ENCODE data around the gene NEK7. TPM values are rescaled to one million over a fixed set of nuclear protein-coding genes. Genes with fewer than 3 reads are reported as not detected.

NEK7 gene
- total and polyA plus RNA-seq, 9 of the 15 experiments (the other 6 are each of a cell fraction or from before 2014, with no cell fraction given): 8.5 to 37.3 (median 27.7) TPM

DNA sequence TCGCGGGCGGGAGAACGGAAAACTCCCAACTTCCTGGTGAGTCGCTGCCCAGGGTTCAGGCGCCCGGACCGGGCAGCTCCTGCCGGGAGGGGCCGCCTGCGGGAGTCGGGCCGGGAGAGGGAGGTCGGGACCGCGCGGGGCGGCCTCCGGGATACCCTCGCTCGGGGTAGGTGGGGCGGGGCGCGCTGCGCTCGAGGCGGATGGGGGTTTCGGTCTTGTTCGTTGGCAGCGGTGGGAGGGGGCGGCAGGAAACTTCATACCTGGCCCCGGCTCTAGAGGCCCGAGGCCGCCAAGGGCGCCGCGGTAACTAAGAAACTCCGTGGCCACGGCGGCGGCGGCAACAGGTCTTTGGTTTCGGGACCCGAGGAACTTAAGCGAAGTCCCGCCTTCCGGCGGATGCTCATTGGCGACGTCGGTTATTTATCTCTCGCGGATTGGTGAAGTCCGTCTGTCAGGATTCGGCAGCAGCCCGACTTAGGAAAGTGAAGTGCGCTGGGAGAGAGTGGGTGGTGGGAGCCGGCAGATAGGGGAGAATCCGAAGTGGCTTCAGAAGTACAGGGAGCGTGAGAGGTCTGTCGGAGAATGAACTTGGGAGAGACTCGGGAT, 546 bp downstream of the NEK7 start (continued):
- TF ChIP-seq POLR2G (IDR thresholded peaks at IDR 0.05; ENCODE audit: low read depth, low read length): peak; percentile 81
- 0 out of 2 replicates have a peak, but pooled peaks have one; percentile 10 for TF ChIP-seq KDM2B (CRISPR knock-in tag; IDR thresholded peaks at IDR 0.05)
- TF ChIP-seq POLR2AphosphoS2 (IDR thresholded peaks at IDR 0.05; ENCODE audit: low read length): 0 out of 2 replicates have a peak, but pooled peaks have one; percentile 20
- 0 out of 2 replicates have a peak, but pooled peaks have one; percentile 14 for TF ChIP-seq ZBTB17 (CRISPR knock-in tag; IDR thresholded peaks at IDR 0.05)
- peak; percentile 91 for TF ChIP-seq RBBP5 (IDR thresholded peaks at IDR 0.05; ENCODE audit: borderline replicate concordance, insufficient read depth, low read length, poor library complexity, severe bottlenecking)

DNA sequence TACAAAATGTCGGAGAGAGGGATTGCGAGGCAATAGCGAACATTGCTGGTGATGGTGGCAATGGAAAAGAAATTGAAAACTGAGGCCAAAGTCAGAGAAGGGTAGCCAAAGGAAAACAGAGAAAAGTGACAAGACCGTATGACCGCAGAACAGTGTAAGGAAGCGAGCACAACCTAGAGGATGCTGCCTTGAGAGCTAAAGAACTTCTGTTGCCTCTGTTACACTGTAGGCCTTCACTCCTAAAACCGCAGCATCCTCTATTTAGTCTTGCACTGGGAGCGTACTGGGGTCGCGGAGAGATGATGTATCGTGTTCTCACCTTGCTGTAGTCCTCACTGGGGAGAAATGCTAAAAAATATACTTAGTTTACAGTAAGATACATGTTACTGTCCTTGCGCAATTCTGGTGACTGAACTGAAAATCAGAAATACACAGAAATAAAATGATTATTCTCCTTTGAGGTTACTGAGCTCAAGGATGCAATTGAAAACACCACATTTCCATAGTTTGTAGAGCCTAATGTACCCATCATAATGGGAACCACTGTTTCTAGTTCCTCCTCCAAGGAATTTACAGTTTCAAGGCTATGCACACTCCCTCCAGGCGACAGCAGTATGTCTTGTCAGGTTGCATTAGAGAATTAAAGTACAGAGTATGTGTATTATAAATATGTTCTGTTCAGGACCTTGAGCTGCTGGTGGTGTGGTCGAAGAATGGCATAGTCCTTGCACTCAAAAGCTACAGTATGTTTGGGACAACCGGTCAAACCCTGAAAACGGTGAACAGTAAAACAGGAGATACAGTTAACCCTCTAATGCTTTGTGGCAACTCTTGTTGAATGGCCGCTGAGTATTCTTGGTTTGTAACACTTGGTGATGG, 1.3 kb downstream of the NEK7 start:
- intact Hi-C loops (cut with micrococcal nuclease): loop anchor here (2.0 to 5.0 kb wide), 5 partner anchors 117 to 309 kb away; no protein-coding TSS in a partner anchor
- Histone ChIP-seq H3K27me3 (ENCODE audit: control insufficient read depth in 2 of 2, insufficient read depth in 2 of 2, low read length in 2 of 2) (no peaks in the 10 kb centered on the region), H3K36me3 (ENCODE audit: control insufficient read depth, insufficient read depth, low read length) (no peaks in the 10 kb centered on the region), H3K9me1 (ENCODE audit: control insufficient read depth, insufficient read depth, low read length) (no peaks in the 10 kb centered on the region), H3K79me2 (ENCODE audit: control insufficient read depth, insufficient read depth, low read length) (peaks cover 62% of the 10 kb centered on the region), H3K4me1 (replicated peaks in 1 of 2; ENCODE audit: control insufficient read depth in 2 of 2, insufficient read depth in 2 of 2, low read length in 2 of 2) (peaks cover 13 to 20% of the 10 kb centered on the region in 2 experiments), H3K4me2 (ENCODE audit: insufficient read depth, low read length) (peak overlapping the region; percentile 96), H3K9me3 (replicated peaks; ENCODE audit: control insufficient read depth, insufficient read depth, low read depth, low read length) (no peaks in the 10 kb centered on the region), H4K20me1 (replicated peaks; ENCODE audit: control insufficient read depth, insufficient read depth, low read length) (peaks cover 4% of the 10 kb centered on the region; the same call in 1 of the 2 replicates), H3K4me3 (peak overlapping the region; percentile 82), H2AFZ (ENCODE audit: low read depth, low read length) (peak overlapping the region; percentile 96), H3K9ac (ENCODE audit: insufficient read depth in 1 of 2, low read depth in 2 of 2, low read length in 2 of 2) (peak overlapping the region; percentile 79 to 94), H3K27ac (ENCODE audit: extremely low read depth, low read depth, low read length) (peak overlapping the region; percentile 85)
- ChIA-PET POLR2A (interaction anchor here (0.8 to 1.5 kb wide), 10 partner anchors 9 to 131 kb away, joined by 3 to 7 read pairs (median 4); no protein-coding TSS in a partner anchor), CTCF (ENCODE audit: low intra/inter-chr PET ratio) (no interaction called here)
- WGBS (ENCODE audit: insufficient coverage, low coverage, missing lambda C conversion rate): 5% methylated on average over 17 of the region's 17 CpGs
- peak; percentile 19 for FAIRE-seq
- ATAC-seq: peak; percentile 3; the same call in 1 of the 3 replicates
- DNase-seq (ENCODE audit: extremely low read depth in 1 of 4, low spot score in 3 of 4): peak in 2 of 4 experiments; percentile 36 to 62
- BruUV-seq (replicated peaks): no TSS peak
- in situ Hi-C loops (cut with MboI): no loop called here
- TF ChIP-seq PCBP1 (IDR thresholded peaks at IDR 0.05; ENCODE audit: low read depth, low read length, poor library complexity, severe bottlenecking): no peak
- TF ChIP-seq, protein P1, sequence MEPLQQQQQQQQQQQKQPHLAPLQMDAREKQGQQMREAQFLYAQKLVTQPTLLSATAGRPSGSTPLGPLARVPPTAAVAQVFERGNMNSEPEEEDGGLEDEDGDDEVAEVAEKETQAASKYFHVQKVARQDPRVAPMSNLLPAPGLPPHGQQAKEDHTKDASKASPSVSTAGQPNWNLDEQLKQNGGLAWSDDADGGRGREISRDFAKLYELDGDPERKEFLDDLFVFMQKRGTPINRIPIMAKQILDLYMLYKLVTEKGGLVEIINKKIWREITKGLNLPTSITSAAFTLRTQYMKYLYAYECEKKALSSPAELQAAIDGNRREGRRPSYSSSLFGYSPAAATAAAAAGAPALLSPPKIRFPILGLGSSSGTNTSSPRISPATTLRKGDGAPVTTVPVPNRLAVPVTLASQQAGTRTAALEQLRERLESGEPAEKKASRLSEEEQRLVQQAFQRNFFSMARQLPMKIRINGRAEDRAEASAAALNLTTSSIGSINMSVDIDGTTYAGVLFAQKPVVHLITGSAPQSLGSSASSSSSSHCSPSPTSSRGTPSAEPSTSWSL (CRISPR knock-in tag; IDR thresholded peaks at IDR 0.05; ENCODE audit: borderline replicate concordance): no peak
- TF ChIP-seq, protein P2, sequence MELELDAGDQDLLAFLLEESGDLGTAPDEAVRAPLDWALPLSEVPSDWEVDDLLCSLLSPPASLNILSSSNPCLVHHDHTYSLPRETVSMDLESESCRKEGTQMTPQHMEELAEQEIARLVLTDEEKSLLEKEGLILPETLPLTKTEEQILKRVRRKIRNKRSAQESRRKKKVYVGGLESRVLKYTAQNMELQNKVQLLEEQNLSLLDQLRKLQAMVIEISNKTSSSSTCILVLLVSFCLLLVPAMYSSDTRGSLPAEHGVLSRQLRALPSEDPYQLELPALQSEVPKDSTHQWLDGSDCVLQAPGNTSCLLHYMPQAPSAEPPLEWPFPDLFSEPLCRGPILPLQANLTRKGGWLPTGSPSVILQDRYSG (tag; conservative IDR thresholded peaks at IDR 0.05; ENCODE audit: low read depth): no peak
- TF ChIP-seq MTA2 (IDR thresholded peaks at IDR 0.05; ENCODE audit: low read depth): 0 out of 2 replicates have a peak, but pooled peaks have one; percentile 28
